Left lung (tissue), 10 donors: Measurements from ENCODE around the gene ABLIM2. TPM values are rescaled to one million over a fixed set of nuclear protein-coding genes. Genes with fewer than 3 reads are reported as not detected.
A peak's percentile ranks its signal among the peaks of the same experiment; 100 is the strongest.

ENCODE experiments used
- ATAC-seq: fragments of 200-7000 bp; cut with Tn5 transposase; one replicate; pipeline ENCODE4 v1.9.1; 2020; ENCODE audit warnings: moderate library complexity
- DNase-seq, 4 donors: peaks; one replicate each; pipeline ENCODE4 v3.0.0-alpha.2; 2013 to 2020
- H3K27ac ChIP-seq, 2 donors: fragments of 200-600 bp; sonication (generic) in 1 of 2; one replicate each; pipeline versions ENCODE4 v1.5.0 to v1.8.0; 2020 to 2021
- H3K27me3 ChIP-seq, 2 donors: fragments of 200-600 bp; sonication (generic) in 1 of 2; one replicate each; pipeline versions ENCODE4 v1.5.0 to v1.8.0; 2020 to 2021
- H3K36me3 ChIP-seq, 2 donors: fragments of 200-600 bp; sonication (generic) in 1 of 2; one replicate each; pipeline versions ENCODE4 v1.5.0 to v1.8.0; 2020 to 2021
- H3K4me1 ChIP-seq, 2 donors: fragments of 200-600 bp; one replicate each; pipeline ENCODE4 v1.8.0; 2021
- H3K4me3 ChIP-seq, 2 donors: fragments of 200-600 bp; sonication (generic) in 1 of 2; one replicate each; pipeline versions ENCODE4 v1.5.0 to v1.8.0; 2020 to 2021; ENCODE audit warnings: mild to moderate bottlenecking in 1 of 2
- H3K9me3 ChIP-seq, 2 donors: fragments of 200-600 bp; sonication (generic) in 1 of 2; one replicate each; pipeline versions ENCODE4 v1.5.0 to v1.8.0; 2020 to 2021
- CTCF ChIP-seq, 2 donors: fragments of 200-600 bp; sonication (generic) in 1 of 2; IDR thresholded peaks; one replicate each; pipeline versions ENCODE4 v1.5.0 to v1.8.0; 2021; ENCODE audit warnings: antibody characterized with exemption in 2 of 2
- intact Hi-C, 2 donors: fragments of 100-400 bp; cut with DNase I; formaldehyde crosslinking; loops; one replicate each; pipeline versions ENCODE4 v1.11.2 to v1.14.2; 2022
- polyA plus RNA-seq, 6 donors: library from polyadenylated mRNA; unstranded; fragments of 120-200 nt; gene quantifications; one replicate each; pipeline ENCODE4 v1.2.1, GENCODE V29; 2013; ENCODE audit not compliant: insufficient read length in 6 of 6
- total RNA-seq, 2 donors: library from RNA; stranded (reverse); fragmentation: NEBNext Ultra II Directional; extraction: Animal tissue kit (Norgen Biotek cat#: 25700); gene quantifications; one replicate each; pipeline ENCODE4 v1.2.1, GENCODE V29; 2021
- donor health status: DM: no; HTN: yes; CAD: no.
- donor health status: DM: no; HTN: no; CAD: no.

Gene ABLIM2
- total and polyA plus RNA-seq, 8 donors = 5.7 to 10.2 (median 7.0) TPM

GRCh38 chr4:8188743-8189550 is 30.3 kb upstream of the ABLIM2 start:
- DNase-seq (peak in 3 of 4 donors; percentile 82 to 89 (median 85)), ATAC-seq (peak; percentile 83)
- peak overlapping the region; percentile 15 to 86 for H3K27ac ChIP-seq
- H3K27me3 ChIP-seq = peaks cover 0 to 7% of the 10 kb centered on the region in 2 donors
- no peaks in the 10 kb centered on the region for H3K36me3 ChIP-seq
- no peak for TF ChIP-seq CTCF (IDR thresholded peaks at IDR 0.05)
- H3K4me1 ChIP-seq = peaks cover 28 to 57% of the 10 kb centered on the region in 2 donors
- H3K9me3 ChIP-seq = no peaks in the 10 kb centered on the region
- H3K4me3 ChIP-seq = no peak overlapping the region
- intact Hi-C loops = no loop called here

GRCh38 chr4:8188085-8188484 is 29.5 kb upstream of the ABLIM2 start:
- peaks cover 30 to 64% of the 10 kb centered on the region in 2 donors for H3K4me1 ChIP-seq
- ATAC-seq = no peak
- intact Hi-C loops = no loop called here

GRCh38 chr4:8185930-8186329 is 27.3 kb upstream of the ABLIM2 start:
- Histone ChIP-seq H3K4me1 (peaks cover 37 to 60% of the 10 kb centered on the region in 2 donors), H3K9me3 (no peaks in the 10 kb centered on the region), H3K27ac (no peak overlapping the region), H3K27me3 (no peaks in the 10 kb centered on the region), H3K36me3 (no peaks in the 10 kb centered on the region), H3K4me3 (no peak overlapping the region)
- peak in 1 of 4 donors; percentile 46 for DNase-seq
- intact Hi-C loops = no loop called here
- no peak for TF ChIP-seq CTCF (IDR thresholded peaks at IDR 0.05)
- no peak for ATAC-seq

More at GRCh38 chr4:8188085-8188484, 29.5 kb upstream of the ABLIM2 start:
- no peak for TF ChIP-seq CTCF (IDR thresholded peaks at IDR 0.05)
- no peaks in the 10 kb centered on the region for H3K36me3 ChIP-seq
- no peak overlapping the region for H3K27ac ChIP-seq
- H3K4me3 ChIP-seq = no peak overlapping the region
- no peaks in the 10 kb centered on the region for H3K9me3 ChIP-seq
- DNase-seq = peak in 1 of 4 donors; percentile 68
- peaks cover 0 to 7% of the 10 kb centered on the region in 2 donors for H3K27me3 ChIP-seq

GRCh38 chr4:8185295-8185694 is 26.7 kb upstream of the ABLIM2 start:
- Histone ChIP-seq H3K9me3 (no peaks in the 10 kb centered on the region), H3K27me3 (no peaks in the 10 kb centered on the region), H3K36me3 (no peaks in the 10 kb centered on the region), H3K4me1 (peaks cover 33 to 54% of the 10 kb centered on the region in 2 donors), H3K27ac (no peak overlapping the region), H3K4me3 (no peak overlapping the region)
- TF ChIP-seq CTCF (IDR thresholded peaks at IDR 0.05) = no peak
- ATAC-seq (no peak), DNase-seq (no peak)
- intact Hi-C loops = no loop called here

GRCh38 chr4:8184061-8184460 is 25.4 kb upstream of the ABLIM2 start:
- Histone ChIP-seq H3K27ac (peak overlapping the region in 1 of 2 donors; percentile 28), H3K36me3 (no peaks in the 10 kb centered on the region), H3K9me3 (no peaks in the 10 kb centered on the region), H3K4me1 (peaks cover 21 to 41% of the 10 kb centered on the region in 2 donors), H3K27me3 (no peaks in the 10 kb centered on the region), H3K4me3 (no peak overlapping the region)
- TF ChIP-seq CTCF (IDR thresholded peaks at IDR 0.05) = no peak
- intact Hi-C loops = no loop called here
- ATAC-seq (no peak), DNase-seq (no peak)
